ENCODE measurements around the gene ADCY7. TPM values are rescaled to one million over a fixed set of nuclear protein-coding genes. Genes with fewer than 3 reads are reported as not detected.

ADCY7 gene
- total and polyA plus RNA-seq, 9 of the 15 experiments (the other 6 are each of a cell fraction or from before 2014, with no cell fraction given), result 2.3 to 108 (median 28.6) TPM

- H2AFZ ChIP-seq (ENCODE audit: low read depth, low read length), result no peak overlapping the region
- peaks cover 41% of the 10 kb centered on the region for H4K20me1 ChIP-seq (replicated peaks; ENCODE audit: control insufficient read depth, insufficient read depth, low read length)
- H3K36me3 ChIP-seq (ENCODE audit: control insufficient read depth, insufficient read depth, low read length), result peaks cover 45% of the 10 kb centered on the region
- H3K4me3 ChIP-seq, result no peak overlapping the region
- ATAC-seq (no peak), FAIRE-seq (no peak), DNase-seq (ENCODE audit: extremely low read depth in 1 of 4, low spot score in 3 of 4) (no peak)
- no peak overlapping the region for H3K27ac ChIP-seq (ENCODE audit: extremely low read depth, low read depth, low read length)
- no TSS peak for BruUV-seq (replicated peaks)
- intact Hi-C loops (cut with micrococcal nuclease), result no loop called here
- ChIA-PET POLR2A (interaction anchor here (1.2 to 1.4 kb wide), 2 partner anchors 10 to 19 kb away, joined by 3 to 6 read pairs; no protein-coding TSS in a partner anchor), CTCF (ENCODE audit: low intra/inter-chr PET ratio) (no interaction called here)
- H3K9ac ChIP-seq (ENCODE audit: insufficient read depth in 1 of 2, low read depth in 2 of 2, low read length in 2 of 2), result no peak overlapping the region
- in situ Hi-C loops (cut with MboI), result no loop called here
- H3K4me1 ChIP-seq (replicated peaks in 1 of 2; ENCODE audit: control insufficient read depth in 2 of 2, insufficient read depth in 2 of 2, low read length in 2 of 2), result peaks cover 51 to 60% of the 10 kb centered on the region in 2 experiments
- peaks cover 98% of the 10 kb centered on the region for H3K79me2 ChIP-seq (ENCODE audit: control insufficient read depth, insufficient read depth, low read length)
- H3K4me2 ChIP-seq (ENCODE audit: insufficient read depth, low read length), result no peak overlapping the region
- peaks cover 15% of the 10 kb centered on the region for H3K9me1 ChIP-seq (ENCODE audit: control insufficient read depth, insufficient read depth, low read length)
- H3K9me3 ChIP-seq (replicated peaks; ENCODE audit: control insufficient read depth, insufficient read depth, low read depth, low read length), result no peaks in the 10 kb centered on the region
- 64% methylated on average over 3 of the region's 3 CpGs for WGBS (ENCODE audit: insufficient coverage, low coverage, missing lambda C conversion rate)
- no peaks in the 10 kb centered on the region for H3K27me3 ChIP-seq (ENCODE audit: control insufficient read depth in 2 of 2, insufficient read depth in 2 of 2, low read length in 2 of 2)
- TF ChIP-seq LCOR (CRISPR knock-in tag; IDR thresholded peaks at IDR 0.05) (no peak), ZFP91 (CRISPR knock-in tag; IDR thresholded peaks at IDR 0.05) (no peak), AFF4 (CRISPR knock-in tag; IDR thresholded peaks at IDR 0.05) (no peak), PREB (CRISPR knock-in tag; IDR thresholded peaks at IDR 0.05) (no peak), SNIP1 (IDR thresholded peaks at IDR 0.05; ENCODE audit: low read depth) (no peak), NUFIP1 (IDR thresholded peaks at IDR 0.05; ENCODE audit: partially characterized antibody) (no peak), RAD21 (CRISPR knock-in tag; conservative IDR thresholded peaks at IDR 0.05 in 1 of 2, IDR thresholded peaks at IDR 0.05 in 1 of 2) (no peak), RFX5 (IDR thresholded peaks at IDR 0.05; ENCODE audit: low read depth, low read length) (no peak), BCOR (IDR thresholded peaks at IDR 0.05) (peak; percentile 91), ELF1 (tag; IDR thresholded peaks at IDR 0.05) (no peak), ZNF282 (CRISPR knock-in tag; IDR thresholded peaks at IDR 0.05) (no peak), HDAC1 (IDR thresholded peaks at IDR 0.05) (0 out of 4 replicates have a peak, but pooled peaks of 1 of the 2 experiments have one; percentile 15), CC2D1A (IDR thresholded peaks at IDR 0.05) (0 out of 2 replicates have a peak, but pooled peaks have one; percentile 25), TCF15 (CRISPR knock-in tag; IDR thresholded peaks at IDR 0.05) (no peak), NEUROD1 (IDR thresholded peaks at IDR 0.05; ENCODE audit: borderline replicate concordance, low read depth, low read length, partially characterized antibody) (no peak), ZNF311 (CRISPR knock-in tag; IDR thresholded peaks at IDR 0.05) (no peak)
Measured at GRCh38 chr16:50278251-50278650, 11.9 kb downstream of the ADCY7 start.
